Lower leg skin (tissue), 3 donors: Measurements from ENCODE around the gene INHBC.
"Not testable (repeated sequence)": the region's sequence is repeated elsewhere in the genome, so short reads cannot be mapped to it uniquely, and the experiment has no call there.

Experiments used
- CTCF ChIP-seq, 3 donors: fragments of 450-650 bp; IDR thresholded peaks; one replicate each; pipeline ENCODE4 v1.5.1; 2016; ENCODE audit warnings: antibody characterized with exemption in 3 of 3, mild to moderate bottlenecking in 3 of 3, moderate library complexity in 2 of 3
- POLR2A ChIP-seq, 2 donors: fragments of 450-650 bp; IDR thresholded peaks; one replicate each; pipeline ENCODE4 v1.6.1; 2016 to 2017; ENCODE audit warnings: antibody characterized with exemption in 2 of 2, mild to moderate bottlenecking in 1 of 2, moderate library complexity in 1 of 2

- not testable (repeated sequence) for TF ChIP-seq CTCF, POLR2A (IDR thresholded peaks at IDR 0.05)
Measured at GRCh38 chr12:57444337-57444736, 9.8 kb downstream of the INHBC start.
